Measurements from ENCODE around the gene GHRHR.

Gene GHRHR

DNA sequence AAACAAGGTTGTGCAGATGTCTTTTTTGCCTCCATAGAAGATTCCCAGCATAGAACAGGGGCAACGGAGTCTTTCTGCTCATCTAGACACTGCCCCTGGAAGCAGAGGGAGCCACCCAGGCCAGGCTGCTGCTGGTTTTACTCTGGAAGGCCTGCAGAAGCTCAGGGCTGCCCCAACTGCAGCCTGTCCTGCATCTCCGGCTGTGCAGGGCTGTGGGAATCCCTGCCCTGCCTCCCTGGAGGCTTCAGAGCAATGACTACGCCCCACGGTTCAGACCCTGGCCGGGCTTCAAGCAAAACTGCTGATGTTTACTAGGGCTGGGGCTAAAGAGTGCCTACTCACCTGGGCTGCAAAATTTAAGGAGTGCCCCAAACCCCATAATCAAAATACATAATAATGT is 43.9 kb downstream of the GHRHR start:
- DNase-seq, result no peak

DNA sequence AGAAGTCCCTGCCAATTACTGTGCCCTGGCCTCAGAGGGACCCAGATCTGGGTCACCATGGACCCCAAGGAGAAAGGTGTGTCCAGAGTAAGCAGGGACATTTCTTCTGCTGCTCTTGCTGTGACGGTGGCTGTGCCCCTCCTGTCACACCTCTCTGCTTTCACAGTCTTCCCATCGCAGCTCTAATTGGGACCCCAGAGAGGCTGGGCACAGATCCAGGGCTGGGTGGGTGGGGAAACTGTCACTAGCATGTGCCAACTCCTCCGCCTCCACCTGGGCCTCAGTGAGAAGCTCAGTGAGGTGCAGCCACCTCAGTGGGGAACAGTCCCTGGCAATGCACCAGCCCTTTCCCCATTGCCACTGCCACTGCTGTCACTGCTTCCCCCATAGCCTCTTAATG is 51.1 kb downstream of the GHRHR start:
- DNase-seq, result no peak

GRCh38 chr7:31017032-31017675 is 53.4 kb downstream of the GHRHR start:
- DNase-seq, result peak; percentile 73 to 80 (median 79)

DNA sequence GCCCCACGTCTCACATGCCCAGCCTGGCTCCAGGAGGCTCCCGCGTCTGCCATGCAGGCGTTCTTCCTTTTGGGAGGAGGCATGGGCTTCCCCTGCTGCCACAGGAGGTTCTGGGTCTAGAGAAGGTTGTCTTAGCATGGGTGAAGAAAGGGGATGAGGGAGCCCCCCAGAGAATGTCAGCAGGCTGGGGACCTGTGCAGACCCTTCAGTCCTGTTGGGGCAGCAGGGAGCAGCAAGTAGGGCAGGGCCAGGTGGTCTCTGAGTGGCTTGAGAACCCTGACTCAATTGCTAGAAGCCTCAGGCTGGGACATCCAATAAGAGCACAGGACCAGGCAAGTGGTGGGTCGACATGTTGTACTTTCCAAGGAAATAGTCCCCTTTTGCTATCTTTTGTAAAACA is 54.0 kb downstream of the GHRHR start:
- no peak for DNase-seq

DNA sequence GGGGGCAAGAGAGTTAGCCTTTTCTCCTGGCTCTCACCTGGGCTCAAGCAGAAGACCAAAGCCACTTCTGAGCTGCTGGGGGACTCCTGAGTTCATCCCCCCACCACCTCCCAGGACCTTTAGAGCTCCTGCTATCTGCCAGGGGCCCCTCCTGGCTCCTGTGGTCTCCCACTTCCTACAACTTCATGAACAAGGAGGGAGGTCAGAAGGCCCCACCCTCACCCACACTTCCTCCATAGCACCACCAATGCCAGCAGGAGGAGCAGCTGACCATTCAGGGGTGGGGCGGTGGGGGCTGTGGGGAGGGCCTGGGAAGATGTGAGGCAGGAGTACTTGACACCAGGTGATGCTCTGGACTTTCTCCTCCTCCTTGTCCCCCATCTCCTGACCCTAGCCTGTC is 55.8 kb downstream of the GHRHR start:
- DNase-seq, result no peak

DNA sequence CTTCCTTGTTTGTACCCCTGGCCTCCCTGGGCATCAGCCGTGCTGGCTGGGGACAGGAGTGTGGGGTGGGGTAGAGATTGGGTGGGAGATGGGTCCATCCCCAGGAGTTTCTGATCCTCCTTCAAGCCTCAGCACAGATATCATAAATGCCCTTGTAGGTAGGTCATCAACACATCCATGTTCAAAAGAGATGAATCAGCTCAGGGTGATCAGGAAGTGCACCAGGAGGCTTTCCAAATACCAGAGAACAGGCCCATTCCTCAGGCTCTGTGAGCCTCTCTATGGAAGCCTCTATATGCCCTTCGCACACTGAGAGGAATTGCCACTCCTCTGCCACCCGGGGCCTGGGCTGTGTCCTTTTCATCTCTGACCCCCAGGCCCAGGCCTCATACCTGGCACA is 56.4 kb downstream of the GHRHR start:
- no peak for DNase-seq

DNA sequence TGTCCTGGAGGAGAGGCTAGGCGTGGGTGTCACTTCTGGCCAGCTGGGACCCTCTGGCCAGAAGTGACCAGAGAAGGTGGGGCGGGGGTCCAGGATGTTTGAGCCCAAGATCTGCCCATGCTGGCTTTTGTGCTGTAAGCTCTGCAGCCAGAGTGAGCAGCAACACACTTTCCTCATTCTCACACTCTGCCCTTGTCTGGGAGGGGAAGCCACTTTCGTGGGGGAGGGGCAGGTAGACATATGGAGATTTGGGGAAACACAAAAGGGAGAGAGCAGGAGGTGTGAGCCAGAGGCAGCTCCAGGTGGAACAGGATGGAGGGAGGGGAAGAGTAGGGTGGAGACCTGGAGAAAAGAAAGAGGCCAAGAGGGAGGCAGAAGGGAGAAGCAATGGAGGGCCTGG is 56.9 kb downstream of the GHRHR start:
- DNase-seq, result no peak

- no peak for DNase-seq
Observed at GRCh38 chr7:31022117-31022516, 58.4 kb downstream of the GHRHR start.

- DNase-seq, result no peak
Observed at GRCh38 chr7:31022726-31023125, 59.0 kb downstream of the GHRHR start.

DNA sequence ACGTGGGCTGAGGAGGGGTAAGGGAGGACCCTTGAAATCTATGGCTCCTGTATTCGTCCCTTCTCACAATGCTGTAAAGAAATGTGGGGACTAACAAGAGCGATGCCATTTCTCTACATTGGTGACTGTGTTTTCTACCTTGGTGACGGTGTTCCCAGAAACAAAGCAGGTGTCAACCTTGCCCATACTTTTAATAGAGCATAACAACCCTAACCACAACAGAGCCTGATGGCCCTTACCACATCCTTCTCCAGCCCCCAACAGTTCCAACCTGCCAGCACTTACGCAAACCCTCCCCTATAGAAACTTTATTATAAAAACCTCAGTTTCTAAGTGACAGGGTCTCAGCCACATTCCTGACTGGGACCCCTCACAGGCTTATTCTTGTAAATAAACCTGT is 60.1 kb downstream of the GHRHR start:
- no peak for DNase-seq

- peak in 1 of 3 donors; percentile 23 for DNase-seq
Observed at GRCh38 chr7:31027161-31027965, 63.6 kb downstream of the GHRHR start.

GRCh38 chr7:31028006-31028405 is 64.3 kb downstream of the GHRHR start:
- DNase-seq, result no peak

DNA sequence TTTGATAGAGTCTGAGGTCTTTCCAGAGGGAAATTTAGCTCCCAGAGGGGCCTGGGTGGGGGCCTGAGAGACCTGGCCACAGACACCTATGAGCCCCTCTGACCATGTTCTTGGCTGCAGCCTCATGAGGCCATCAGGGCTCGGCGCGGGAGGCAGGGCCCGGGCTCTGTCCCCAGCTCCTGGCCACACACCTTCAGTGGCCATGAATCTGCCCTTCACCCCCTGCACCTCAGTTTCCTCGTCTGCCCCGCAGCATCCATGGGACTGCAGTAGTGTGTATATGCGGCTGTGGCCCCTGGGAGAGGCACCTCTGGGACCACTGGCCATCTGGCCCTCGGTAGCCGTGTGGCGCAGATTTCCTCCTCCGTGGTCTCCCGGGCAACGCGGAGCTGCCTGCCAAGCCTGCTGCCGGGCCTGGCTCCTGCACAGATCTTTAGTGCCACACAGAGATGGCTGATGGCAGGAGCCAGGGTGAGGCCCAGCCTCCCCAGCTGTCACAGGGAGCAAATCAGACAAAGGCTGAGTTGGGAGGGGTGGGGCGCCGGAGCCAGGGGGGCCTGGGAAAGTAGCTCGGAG is 64.8 kb downstream of the GHRHR start:
- DNase-seq, result no peak
